ENCODE measurements around the gene SIX1.

SIX1 gene

DNA sequence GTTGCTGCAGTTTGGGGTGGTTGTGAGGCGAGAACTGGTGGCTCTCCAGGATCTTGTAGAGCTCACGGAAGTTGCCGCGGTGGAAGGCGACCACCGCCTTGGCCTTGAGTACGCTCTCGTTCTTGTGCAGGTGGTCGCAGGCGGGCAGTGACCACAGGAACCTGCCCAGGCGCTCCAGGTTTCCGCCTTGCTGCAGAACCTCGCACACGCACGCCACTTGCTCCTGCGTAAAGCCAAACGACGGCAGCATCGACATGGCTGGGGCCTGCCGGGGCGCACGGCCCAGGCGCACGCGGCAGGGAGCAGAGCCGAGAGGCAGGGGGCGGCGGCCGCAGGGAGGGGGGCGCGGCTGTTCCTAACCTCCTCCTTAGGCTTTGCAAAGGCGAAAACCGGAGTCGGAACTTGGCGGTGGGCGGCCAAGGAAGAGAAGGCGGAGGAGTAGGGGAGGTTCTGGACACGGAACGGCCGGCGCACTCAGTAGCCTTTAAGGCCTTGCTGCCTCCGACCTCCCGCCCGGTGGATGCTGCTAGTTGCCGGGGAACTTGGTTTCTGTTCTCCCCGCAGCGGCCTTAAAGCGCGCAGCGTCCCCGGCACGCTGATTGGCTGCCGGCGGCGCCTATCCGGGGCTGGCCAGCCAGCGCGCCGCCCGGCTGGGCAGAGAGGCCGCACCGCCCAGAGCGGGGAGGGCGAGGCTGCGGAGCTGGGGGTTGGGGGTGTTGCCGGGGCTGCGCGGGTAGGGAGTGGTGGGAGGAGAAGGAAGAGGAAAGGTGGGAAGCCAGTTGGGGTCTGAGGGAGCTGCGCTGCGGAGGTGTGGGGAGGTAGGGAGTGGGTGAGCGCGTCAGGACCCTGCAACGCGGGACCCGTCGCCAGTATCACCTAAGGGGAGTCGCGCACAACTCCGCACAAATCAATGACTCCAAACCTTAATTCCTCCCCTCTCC is at the start of gene SIX1:
Gene SIX1, minus strand, starts transcription at position 544 of the 941 bp plus-strand sequence. Its CDS starts 288 bp downstream, at position 256.
- Histone ChIP-seq H3K4me3 (peak within 1 kb of the TSS; percentile 73), H3K27ac (peak within 1 kb of the TSS in 1 of 2 donors; percentile 56)
- peak; percentile 79 for DNase-seq (ENCODE audit: low spot score)
- TF ChIP-seq, protein P1, sequence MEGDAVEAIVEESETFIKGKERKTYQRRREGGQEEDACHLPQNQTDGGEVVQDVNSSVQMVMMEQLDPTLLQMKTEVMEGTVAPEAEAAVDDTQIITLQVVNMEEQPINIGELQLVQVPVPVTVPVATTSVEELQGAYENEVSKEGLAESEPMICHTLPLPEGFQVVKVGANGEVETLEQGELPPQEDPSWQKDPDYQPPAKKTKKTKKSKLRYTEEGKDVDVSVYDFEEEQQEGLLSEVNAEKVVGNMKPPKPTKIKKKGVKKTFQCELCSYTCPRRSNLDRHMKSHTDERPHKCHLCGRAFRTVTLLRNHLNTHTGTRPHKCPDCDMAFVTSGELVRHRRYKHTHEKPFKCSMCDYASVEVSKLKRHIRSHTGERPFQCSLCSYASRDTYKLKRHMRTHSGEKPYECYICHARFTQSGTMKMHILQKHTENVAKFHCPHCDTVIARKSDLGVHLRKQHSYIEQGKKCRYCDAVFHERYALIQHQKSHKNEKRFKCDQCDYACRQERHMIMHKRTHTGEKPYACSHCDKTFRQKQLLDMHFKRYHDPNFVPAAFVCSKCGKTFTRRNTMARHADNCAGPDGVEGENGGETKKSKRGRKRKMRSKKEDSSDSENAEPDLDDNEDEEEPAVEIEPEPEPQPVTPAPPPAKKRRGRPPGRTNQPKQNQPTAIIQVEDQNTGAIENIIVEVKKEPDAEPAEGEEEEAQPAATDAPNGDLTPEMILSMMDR (IDR thresholded peaks at IDR 0.05), result no peak

DNA sequence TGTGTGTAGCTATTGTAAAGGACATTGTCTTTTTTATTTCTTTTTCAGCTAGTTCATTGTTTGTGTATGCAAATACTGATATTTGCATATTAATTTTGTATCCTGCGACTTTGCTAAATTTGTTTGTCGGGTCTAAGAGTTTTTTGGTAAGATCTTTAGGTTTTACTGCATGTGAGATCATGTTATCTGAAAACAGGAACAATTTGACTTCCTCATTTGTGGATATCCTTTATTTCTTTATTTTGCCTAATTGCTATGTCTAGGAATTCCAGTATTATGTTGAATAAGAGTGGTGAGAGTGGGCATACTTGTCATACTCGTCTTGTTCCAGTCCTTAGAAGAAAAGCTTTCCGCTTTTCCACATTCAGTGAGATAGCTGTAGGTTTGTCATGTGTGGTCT is 46.0 kb upstream of the SIX1 start:
- TF ChIP-seq, protein P1 (IDR thresholded peaks at IDR 0.05), result no peak
- DNase-seq (ENCODE audit: low spot score), result no peak
- H3K4me3 ChIP-seq, result no peak overlapping the region

DNA sequence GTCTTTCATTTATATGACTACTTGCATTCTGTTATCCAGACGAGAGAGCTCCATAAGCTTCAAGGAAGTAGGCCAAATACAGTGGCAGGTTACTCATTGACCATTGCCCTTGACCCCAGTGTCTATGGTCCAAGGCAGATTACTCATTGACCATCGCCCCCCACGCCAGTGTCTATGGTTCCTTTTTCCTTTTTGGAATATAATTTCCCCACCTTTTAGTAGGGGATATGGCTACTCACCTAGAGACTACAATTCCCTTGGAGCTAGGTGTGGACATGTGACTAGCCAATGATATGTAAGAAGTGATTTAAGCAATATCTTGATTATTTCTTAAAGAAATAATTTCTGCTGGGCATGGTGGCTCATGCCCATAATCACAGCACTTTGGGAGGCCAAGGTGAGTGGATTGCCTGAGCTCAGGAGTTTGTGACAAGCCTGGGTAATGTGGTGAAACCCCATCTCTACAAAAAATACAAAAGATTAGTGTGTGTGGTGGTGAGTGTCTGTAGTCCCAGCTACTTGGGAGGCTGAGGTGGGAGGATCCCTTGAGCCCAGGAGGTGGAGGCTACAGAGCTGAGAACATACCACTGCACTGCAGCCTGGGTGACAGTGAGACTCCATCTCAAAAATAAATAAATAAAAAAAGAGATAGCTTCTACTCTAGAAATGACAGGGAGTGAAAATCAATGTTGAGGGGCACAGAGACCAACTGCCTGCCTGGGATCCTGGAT is 42.3 kb upstream of the SIX1 start:
- Histone ChIP-seq H3K4me3 (no peak overlapping the region), H3K27ac (no peak overlapping the region)
- no peak for DNase-seq (ENCODE audit: low spot score)
- TF ChIP-seq, protein P1 (IDR thresholded peaks at IDR 0.05), result no peak

More for the DNA sequence above, 46.0 kb upstream of the SIX1 start:
- no peak overlapping the region for H3K27ac ChIP-seq

DNA sequence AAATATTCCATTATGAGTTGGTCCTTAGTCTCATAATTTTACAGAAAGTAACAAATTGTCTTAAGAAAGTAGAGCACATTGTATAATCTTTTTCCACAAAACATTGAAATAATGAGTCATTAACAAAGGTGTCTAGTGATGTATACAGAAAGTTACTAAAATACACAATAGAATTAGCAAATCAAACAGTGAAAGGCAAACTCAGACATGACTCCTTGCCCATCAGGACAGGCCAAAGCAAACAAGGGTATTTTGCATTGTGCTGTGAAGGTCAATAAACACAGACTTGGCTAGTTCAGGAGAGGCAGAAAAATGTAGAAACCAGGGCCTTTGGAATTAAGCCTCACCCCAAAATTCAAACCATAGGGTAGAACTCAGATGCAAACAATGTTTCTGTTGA is 37.6 kb upstream of the SIX1 start:
- no peak overlapping the region for H3K4me3 ChIP-seq
- TF ChIP-seq, protein P1 (IDR thresholded peaks at IDR 0.05), result no peak
- no peak overlapping the region for H3K27ac ChIP-seq

DNA sequence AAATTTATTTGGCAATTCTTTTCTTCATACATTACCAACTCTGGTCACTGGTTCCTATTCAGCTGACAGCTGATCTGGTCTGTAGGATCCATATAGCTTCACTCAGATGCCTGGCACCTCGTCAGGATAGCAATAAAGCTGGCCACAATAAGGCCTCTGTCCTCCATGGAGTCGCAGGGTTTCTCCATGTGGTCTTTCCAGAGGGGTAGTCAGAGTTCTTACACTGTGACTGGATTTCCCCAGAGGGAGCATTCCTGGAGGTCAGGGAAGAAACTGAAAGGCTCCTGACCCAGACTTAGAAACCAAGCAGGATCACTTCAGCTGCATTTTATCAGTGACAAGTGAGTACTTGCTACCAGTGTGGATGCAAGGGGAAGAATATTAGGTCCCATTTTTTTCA is 34.9 kb upstream of the SIX1 start:
- TF ChIP-seq, protein P1 (IDR thresholded peaks at IDR 0.05), result no peak

More for the DNA sequence above, 37.6 kb upstream of the SIX1 start:
- DNase-seq (ENCODE audit: low spot score), result no peak

DNA sequence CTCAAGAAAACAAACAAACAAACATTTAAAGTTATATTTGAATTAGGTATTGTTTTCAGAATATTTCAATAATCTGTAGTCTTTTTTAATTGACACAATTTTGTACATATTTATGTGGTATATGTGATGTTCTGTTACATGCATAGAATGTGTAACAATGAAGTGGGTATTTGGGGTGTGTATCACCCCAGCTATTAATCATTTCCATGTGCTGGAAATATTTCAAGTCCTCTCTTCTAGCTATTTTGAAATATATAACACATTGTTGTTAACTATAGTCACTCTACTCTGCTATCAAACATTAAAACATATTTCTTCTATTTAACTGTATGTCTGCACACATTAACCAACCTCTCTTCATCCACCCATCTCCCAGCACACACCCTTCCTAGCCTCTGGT is 32.0 kb upstream of the SIX1 start:
- no peak for DNase-seq (ENCODE audit: low spot score)
- Histone ChIP-seq H3K27ac (no peak overlapping the region), H3K4me3 (no peak overlapping the region)
- TF ChIP-seq, protein P1 (IDR thresholded peaks at IDR 0.05), result no peak

More for the DNA sequence above, 34.9 kb upstream of the SIX1 start:
- Histone ChIP-seq H3K4me3 (no peak overlapping the region), H3K27ac (no peak overlapping the region)
- DNase-seq (ENCODE audit: low spot score), result no peak

All from coronary artery (tissue), 2 donors.